Uterus (tissue), 2 donors: ENCODE results near the gene GPR6.

ENCODE experiments used
- CTCF ChIP-seq, 4 experiments: fragments of 200-600 bp in 2 of 4; fragments of 450-650 bp in 2 of 4; sonication (generic) in 2 of 4; IDR thresholded peaks; one replicate each; pipeline ENCODE4 v1.5.1; 2016 to 2019; ENCODE audit warnings: antibody characterized with exemption in 4 of 4, mild to moderate bottlenecking in 2 of 4, moderate library complexity in 1 of 4
- POLR2A ChIP-seq, 2 donors: fragments of 450-650 bp; IDR thresholded peaks; one replicate each; pipeline ENCODE4 v1.6.1; 2016; ENCODE audit warnings: antibody characterized with exemption in 2 of 2, mild to moderate bottlenecking in 1 of 2, moderate library complexity in 1 of 2

- no peak for TF ChIP-seq CTCF (IDR thresholded peaks at IDR 0.05)
- no peak for TF ChIP-seq POLR2A (IDR thresholded peaks at IDR 0.05)
Measured at GRCh38 chr6:109966299-109966698, 11.8 kb upstream of the GPR6 start.
